ENCODE data around the gene ZNF18.

The ZNF18 gene

GRCh38 chr17:11986942-11987329 is 10.3 kb downstream of the ZNF18 start:
- TF ChIP-seq ARNTL (CRISPR knock-in tag; IDR thresholded peaks at IDR 0.05; ENCODE audit: borderline replicate concordance, low read depth) (no peak), CSDC2 (CRISPR knock-in tag; IDR thresholded peaks at IDR 0.05) (no peak), PATZ1 (CRISPR knock-in tag; IDR thresholded peaks at IDR 0.05; ENCODE audit: borderline replicate concordance) (no peak), POU6F1 (CRISPR knock-in tag; IDR thresholded peaks at IDR 0.05; ENCODE audit: borderline replicate concordance, low read depth) (no peak), ESRRG (CRISPR knock-in tag; IDR thresholded peaks at IDR 0.05) (no peak), ZNF70 (CRISPR knock-in tag; IDR thresholded peaks at IDR 0.05) (no peak), OSR1 (CRISPR knock-in tag; IDR thresholded peaks at IDR 0.05) (no peak)
- ATAC-seq, result peak; percentile 81

GRCh38 chr17:11986179-11986941 is 10.9 kb downstream of the ZNF18 start:
- no peak for TF ChIP-seq TSHZ2 (CRISPR knock-in tag; IDR thresholded peaks at IDR 0.05)
- TF ChIP-seq BACH2 (CRISPR knock-in tag; IDR thresholded peaks at IDR 0.05; ENCODE audit: borderline replicate concordance), result no peak
- TF ChIP-seq PATZ1 (CRISPR knock-in tag; IDR thresholded peaks at IDR 0.05; ENCODE audit: borderline replicate concordance), result no peak
- TF ChIP-seq ISL1 (CRISPR knock-in tag; IDR thresholded peaks at IDR 0.05), result no peak
- TF ChIP-seq ESRRG (CRISPR knock-in tag; IDR thresholded peaks at IDR 0.05), result no peak
- TF ChIP-seq ARNTL (CRISPR knock-in tag; IDR thresholded peaks at IDR 0.05; ENCODE audit: borderline replicate concordance, low read depth), result no peak
- no peak for TF ChIP-seq ZFP3 (CRISPR knock-in tag; IDR thresholded peaks at IDR 0.05)
- no peak for TF ChIP-seq ZNF565 (CRISPR knock-in tag; conservative IDR thresholded peaks at IDR 0.05; ENCODE audit: low read depth)
- no peak for TF ChIP-seq SNAI2 (CRISPR knock-in tag; IDR thresholded peaks at IDR 0.05)
- no peak for TF ChIP-seq PPARA (CRISPR knock-in tag; IDR thresholded peaks at IDR 0.05; ENCODE audit: borderline replicate concordance)
- no peak for TF ChIP-seq ZFP30 (CRISPR knock-in tag; IDR thresholded peaks at IDR 0.05)
- no peak for TF ChIP-seq TOX (CRISPR knock-in tag; IDR thresholded peaks at IDR 0.05; ENCODE audit: borderline replicate concordance)
- no peak for TF ChIP-seq CREB5 (CRISPR knock-in tag; IDR thresholded peaks at IDR 0.05; ENCODE audit: low read depth)
- no peak for ATAC-seq

- ATAC-seq, result no peak
- TF ChIP-seq ARNTL (CRISPR knock-in tag; IDR thresholded peaks at IDR 0.05; ENCODE audit: borderline replicate concordance, low read depth) (no peak), ZNF70 (CRISPR knock-in tag; IDR thresholded peaks at IDR 0.05) (no peak), TCF4 (CRISPR knock-in tag; IDR thresholded peaks at IDR 0.05; ENCODE audit: borderline replicate concordance) (no peak), RARB (CRISPR knock-in tag; IDR thresholded peaks at IDR 0.05) (no peak), PPARA (CRISPR knock-in tag; IDR thresholded peaks at IDR 0.05; ENCODE audit: borderline replicate concordance) (no peak), CREB5 (CRISPR knock-in tag; IDR thresholded peaks at IDR 0.05; ENCODE audit: low read depth) (no peak)
Observed at GRCh38 chr17:11981862-11982261, 15.4 kb downstream of the ZNF18 start.
